KBM-7 (cell line): ENCODE results near the gene HOXC6.

ENCODE experiments used
- DNase-seq: peaks from one replicate; pipeline ENCODE4 v3.0.0-alpha.2; 2015
- in situ Hi-C: fragments of 300-500 bp; cut with MboI; formaldehyde crosslinking; loops from 2 replicates; pipeline ENCODE4 v1.14.3; 2020; ENCODE audit warnings: low sequenced_read_pairs, low pct_unique_long_range_greater_than_20kb, mixed read lengths

The HOXC6 gene

DNA sequence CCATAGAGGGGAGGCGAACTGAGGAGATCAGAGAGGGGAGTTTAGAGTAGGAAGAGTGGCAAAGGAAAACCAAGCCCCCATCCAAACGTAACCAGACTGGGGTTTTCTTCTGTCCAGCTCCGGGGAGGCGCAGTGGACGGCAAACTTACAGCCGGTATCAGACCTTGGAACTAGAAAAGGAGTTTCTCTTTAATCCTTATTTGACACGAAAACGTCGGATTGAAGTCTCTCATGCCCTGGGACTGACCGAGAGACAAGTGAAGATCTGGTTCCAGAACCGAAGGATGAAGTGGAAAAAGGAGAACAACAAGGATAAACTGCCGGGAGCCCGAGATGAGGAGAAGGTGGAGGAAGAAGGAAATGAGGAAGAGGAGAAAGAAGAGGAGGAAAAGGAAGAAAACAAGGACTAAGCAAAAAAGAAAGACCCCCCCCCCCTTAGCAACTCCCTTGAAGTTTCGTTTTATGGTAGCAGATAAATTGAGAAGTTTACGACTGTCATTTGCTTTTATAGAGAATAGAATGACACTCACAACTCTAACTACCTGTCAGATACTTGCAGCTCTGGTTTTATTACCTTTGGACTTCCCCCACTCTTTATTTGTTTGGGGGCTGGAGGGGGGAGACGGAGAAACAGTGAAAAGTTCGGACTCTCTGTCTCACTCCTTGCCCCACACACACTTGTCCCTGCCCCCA lies 17.1 kb upstream of the HOXC6 start:
- DNase-seq, result no peak
- in situ Hi-C loops, result no loop called here

DNA sequence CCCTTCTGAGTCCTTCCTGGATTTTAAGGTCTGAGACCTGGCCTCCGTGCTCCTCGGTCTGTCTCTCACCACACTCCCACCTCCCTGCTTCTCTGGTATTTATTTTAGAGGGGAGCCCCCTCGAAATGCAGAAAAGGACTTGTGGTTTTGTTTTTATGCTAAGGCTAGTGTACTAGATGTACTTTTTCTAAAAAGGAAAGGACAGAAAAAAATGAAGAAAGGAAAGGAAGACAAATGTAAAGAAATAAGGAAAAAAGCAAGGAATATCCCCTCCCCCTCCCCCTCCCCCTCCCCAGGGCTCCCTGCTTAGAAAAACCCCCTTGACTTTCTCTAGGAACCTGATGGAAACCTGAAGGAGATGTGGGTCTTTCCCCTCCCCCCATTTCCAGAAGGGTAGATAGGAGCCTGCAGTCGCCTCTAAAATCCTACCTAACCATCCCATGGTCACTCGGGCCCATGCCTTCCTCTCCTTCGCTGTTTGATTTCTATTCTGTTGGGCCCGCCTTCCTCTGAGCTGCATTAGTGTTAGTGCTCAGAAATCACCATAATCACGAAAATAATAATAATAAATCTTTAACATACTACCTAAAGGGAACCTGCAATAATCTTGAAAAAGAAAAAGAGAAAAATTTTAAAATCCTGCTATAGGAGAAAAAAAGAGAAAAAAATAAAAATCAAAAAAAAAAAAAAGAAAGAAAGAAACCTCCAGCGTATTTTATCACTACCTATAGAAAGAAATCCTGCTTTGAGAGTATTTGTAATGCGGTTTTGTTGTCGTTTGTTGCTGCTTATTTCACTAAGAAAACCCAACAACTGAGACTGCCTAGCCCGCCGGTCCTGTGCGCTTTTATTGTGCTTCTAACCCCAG lies 16.3 kb upstream of the HOXC6 start:
- DNase-seq, result no peak
- in situ Hi-C loops, result no loop called here

DNA sequence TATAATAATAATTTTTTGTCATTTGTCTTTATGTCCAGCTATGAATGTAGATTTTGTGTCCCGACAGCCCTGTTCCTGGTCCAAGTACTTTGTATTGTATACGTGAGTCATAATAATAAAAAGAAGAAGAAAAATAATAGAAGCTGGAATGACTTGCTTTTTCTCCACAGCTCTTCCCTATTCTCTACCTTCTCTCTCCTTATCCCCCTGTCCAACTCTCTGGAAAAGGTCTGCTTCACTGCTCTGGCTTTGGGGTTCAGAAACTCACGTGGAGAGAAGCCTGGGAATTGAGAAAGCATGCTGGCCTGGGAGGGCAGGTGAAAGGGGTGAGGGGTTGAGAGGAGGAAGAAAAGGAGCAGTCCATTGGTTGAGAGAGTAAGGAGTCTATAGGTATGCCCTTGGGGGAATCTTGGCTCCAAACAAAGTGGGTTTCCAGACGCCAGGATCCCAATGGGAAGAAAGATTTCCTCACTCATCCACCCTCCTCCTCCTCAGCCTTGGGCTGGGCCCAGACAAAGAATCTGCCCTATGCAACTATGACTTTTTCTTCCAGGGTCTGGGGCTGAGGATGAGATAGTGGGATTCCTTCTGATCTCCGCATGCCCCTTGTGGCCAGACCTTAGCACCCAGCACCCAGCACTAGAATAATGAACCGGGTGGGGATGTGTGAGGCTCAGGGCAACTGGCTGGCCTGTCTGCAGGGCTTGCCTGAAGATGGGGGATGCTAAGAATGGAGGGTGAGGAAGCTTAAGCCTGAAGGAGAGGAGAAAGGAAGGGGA lies 15.4 kb upstream of the HOXC6 start:
- DNase-seq, result no peak
- in situ Hi-C loops, result no loop called here

DNA sequence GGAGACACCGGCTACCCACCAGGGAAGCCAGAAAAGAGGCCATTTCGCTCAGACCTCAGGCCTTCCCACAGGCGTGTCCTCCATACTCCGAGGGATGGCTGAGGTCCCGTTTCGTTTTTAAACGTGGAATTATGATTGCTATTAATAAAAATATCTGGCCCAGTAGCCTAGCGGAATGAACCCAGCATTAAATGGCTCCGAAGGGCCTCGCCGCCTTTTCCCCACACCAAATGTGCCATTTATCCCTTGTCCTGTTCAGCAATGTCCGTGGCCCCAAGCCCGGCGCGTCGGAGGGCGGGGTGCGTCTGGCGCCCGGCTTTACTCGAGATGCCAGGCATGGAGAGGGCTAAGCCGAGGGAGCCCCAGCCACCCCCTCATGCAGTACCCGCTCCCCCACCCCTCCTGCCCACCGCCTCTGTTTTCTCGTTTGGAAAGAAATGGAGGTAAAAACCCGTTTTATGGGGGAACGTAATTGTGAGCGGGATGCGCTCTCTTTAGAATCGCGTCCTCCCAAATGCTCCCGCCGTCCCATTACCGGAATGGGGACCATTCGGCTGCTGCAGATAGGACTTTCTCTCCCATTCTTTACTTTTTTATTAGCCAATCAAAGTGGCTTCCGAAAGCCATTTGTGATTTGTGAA lies 13.7 kb upstream of the HOXC6 start:
- in situ Hi-C loops, result no loop called here
- no peak for DNase-seq

DNA sequence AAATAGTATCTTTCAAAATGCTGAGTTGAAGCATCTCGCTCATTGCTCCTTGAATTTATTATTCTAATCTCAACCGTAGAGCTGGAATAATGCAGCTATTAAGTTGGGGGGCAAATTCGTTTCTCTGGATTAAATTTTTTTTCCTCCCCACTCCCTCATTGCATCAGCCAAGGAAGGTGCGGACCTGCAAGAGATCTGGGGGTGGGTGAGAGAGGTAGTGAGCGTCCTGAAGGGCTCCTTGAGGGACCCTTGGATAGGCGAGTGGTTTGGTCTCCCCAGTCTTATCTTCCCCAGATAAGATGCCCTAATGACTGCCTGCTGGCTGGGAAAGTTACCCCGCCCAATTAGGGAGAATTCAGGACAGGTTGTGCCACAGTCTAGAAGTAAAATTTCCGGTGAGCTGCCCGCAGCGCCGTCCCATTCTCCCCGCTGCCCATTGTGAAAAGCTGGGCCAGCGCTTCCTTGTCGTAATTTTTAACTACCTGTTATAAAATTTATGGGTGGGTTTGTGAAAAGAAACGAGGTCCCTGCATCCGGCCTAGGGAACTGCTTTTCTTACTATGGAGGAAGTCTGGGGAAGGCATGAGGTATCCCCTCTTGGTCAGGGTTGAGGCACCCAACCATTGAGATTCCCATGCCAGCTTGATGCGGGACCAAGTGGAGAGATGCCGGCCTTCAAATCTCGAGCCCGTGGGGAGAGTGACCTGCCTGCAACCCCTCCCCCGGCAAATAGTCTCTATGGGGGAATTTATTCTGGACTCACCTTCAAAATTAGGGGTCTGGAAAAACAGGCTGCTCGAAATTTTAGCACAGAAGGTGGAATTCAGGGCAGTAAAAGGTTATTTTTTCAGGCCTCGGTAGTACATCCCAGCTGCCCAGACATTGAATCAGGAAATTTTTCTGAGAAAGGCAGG lies 13.0 kb upstream of the HOXC6 start:
- no peak for DNase-seq

DNA sequence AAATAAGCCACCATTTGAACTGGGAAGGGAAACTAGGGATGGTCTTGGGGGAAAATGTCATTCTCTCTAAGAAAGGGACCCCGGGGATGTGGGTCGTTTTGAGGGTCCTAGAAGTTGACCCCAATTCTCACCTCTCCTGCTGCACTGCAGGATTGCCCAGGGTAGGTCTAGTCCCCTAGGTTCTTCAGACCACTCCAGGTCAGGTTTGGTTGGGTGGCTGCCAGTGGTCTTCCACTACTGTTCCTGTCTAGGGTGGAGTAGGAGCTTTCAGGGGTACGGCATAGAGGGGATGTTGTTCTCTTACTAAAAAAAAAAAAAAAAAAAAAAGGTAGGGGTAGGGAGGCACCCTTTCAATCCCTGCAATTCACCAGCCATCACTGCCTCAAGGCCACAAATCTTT lies 12.2 kb upstream of the HOXC6 start:
- no peak for DNase-seq
- in situ Hi-C loops, result no loop called here

More for the DNA sequence above, 13.0 kb upstream of the HOXC6 start:
- in situ Hi-C loops, result no loop called here

DNA sequence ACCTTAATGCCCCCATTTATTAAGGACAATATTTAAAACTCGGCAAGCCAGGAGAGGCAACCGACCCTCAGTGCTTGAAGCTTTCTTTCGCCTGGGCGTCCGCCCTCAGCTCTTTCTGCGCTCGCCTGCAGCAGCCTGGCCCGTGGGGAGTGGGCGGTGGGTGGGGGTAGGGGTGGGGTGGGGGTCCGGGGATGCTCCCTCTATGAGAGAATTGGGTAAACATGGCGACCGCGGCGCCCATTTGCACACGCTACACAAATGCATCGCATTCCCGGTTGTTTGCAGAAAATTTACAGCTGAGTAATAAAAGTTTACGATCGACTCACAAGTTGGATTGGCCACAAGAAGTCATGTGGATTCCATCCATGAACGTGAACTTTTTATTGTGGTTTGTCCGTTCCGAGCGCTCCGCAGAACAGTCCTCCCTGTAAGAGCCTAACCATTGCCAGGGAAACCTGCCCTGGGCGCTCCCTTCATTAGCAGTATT lies 11.7 kb upstream of the HOXC6 start:
- in situ Hi-C loops, result no loop called here
- DNase-seq, result no peak

DNA sequence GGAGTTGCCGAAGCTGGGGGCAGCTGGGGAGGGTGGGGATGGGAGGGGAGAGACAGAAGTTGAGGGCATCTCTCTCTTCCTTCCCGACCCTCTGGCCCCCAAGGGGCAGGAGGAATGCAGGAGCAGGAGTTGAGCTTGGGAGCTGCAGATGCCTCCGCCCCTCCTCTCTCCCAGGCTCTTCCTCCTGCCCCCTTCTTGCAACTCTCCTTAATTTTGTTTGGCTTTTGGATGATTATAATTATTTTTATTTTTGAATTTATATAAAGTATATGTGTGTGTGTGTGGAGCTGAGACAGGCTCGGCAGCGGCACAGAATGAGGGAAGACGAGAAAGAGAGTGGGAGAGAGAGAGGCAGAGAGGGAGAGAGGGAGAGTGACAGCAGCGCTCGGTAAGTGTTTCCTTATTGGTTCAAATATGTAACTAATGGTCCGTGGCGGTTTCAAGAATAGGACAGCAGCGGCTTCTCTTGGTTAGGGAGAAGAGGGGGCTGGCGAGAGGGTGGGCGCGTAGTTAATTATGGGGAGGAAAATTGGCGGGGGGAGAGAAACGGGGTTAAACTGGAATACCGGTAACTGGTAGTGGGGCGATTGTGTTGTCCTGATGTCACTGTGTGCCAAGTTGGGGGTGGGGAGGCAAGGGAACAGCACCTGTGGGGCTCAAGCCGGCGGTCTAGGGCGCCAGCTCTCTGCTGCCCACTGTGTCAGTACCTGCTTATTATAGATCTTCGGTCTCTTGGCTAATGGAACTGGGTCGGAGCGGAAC lies 11.0 kb upstream of the HOXC6 start:
- in situ Hi-C loops, result no loop called here
- DNase-seq, result peak; percentile 44

DNA sequence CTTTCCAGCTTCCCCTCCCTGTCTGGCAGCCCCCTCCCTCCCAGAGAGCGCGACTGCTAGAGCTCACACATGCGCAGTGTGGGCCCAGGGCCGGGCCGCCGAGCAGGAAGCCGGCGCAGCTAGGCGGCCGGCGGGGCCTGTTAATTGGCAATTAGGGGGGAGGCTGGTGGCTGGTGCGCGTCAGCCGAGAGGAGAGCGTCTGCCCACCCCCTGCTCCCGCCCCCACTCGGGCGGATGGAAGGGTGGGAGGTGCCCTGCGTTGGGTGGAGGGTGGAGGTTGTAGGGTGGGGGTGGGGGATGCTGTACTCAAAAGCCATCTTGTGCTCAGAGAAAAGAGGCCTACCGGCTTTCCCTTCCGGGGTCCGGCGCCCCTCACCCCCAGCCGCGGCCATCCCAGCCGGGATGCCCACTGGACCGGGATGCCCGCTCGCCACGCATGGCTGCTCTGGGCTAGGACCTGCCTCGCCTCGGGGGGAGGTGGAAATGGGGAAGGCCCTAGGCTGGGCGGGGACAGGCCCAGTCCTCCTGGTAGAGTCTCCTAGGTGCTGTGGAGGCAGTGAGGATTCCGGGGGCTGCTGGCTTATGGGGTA lies 10.3 kb upstream of the HOXC6 start:
- in situ Hi-C loops, result no loop called here
- DNase-seq, result peak; percentile 92

DNA sequence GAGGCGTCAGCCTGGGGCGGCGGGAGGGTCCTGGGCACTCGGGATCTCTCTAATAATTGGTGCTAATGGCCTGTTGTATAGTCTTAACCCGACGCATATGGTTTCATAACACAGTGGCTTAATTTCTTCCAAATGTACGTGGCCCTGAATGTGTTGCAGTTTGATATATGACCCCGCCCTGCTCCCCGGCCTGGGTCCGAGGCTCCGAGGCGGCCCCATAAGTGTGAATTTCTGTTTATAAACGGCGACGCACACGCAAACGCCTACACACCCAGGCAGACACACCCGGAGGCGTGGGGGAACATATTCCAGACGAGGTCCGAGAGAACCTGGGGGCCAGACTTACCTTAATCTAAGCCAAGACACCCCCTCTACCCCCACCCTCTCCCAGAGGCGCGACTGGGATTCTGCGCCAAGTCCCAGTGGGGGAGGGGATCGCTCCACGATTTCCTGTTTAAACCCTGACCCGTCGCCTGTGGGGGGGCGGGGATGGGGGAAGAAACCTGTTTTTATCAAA lies 9.7 kb upstream of the HOXC6 start:
- in situ Hi-C loops, result no loop called here
- DNase-seq, result no peak

DNA sequence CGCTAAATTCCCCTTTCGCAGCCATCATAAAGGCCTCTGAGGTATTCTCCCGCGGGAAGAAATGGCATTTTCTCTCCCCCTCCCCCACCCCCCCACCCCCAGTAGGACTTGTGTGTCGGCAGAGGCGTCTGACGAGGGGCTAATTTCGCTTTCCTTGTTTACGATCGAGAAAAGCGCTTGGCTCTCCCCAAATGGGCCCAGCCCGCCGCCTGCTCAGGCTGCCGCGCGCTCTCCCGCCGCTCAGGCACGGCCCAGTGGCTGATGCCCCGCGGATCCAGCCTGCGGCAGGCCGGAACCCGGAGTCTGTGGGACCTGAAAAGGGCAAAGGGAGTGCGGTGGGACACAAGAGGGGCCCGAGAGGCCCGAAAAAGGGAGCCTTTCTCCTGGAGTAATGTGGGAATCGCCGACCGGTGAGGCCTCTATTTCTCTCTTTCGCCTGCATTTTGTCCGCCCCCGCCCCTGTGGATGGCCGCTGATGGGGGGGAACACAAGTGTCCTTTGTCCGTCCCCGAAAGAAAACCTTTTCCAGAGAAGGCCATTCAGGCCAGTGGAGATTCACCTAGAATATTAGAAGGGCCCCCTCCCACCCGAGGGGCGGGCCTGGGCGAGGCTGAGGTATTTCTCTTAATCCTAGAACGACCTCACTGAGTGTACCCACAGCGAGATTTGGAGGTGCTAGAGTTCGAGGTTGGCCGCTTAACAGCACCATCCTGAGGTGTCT lies 9.0 kb upstream of the HOXC6 start:
- in situ Hi-C loops, result no loop called here
- DNase-seq, result no peak

DNA sequence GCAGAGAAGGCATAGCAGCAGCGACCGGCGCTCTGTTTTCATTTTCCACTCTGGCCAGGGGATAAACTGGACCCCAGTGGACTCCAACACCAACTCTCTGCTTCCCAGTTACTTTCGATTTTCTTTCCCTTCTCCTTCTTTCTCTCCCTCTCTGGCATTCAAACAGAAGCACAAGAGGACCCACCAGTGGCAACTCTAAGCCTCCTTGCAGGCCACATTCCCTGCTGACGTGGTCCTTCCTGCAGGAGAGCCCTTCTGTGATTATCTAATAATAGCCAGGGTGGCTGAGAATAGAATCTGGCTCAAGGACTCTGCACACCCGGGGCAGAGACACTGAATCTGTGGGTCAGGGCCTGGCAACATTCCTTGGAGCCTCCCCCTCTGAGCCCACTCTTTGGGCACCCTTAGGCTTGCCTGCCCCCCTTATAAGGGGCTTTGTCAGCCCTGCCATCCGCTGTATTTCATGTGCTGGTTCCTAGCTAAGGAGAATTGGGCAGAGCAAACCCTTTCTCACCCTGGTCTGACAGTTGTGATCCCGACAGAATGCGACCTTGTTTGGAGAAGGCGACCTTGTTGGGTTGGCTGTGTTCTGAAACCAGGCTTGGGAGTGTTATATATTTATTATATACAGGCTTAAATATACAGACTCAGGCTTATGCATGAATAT lies 8.2 kb upstream of the HOXC6 start:
- in situ Hi-C loops, result no loop called here
- DNase-seq, result no peak

DNA sequence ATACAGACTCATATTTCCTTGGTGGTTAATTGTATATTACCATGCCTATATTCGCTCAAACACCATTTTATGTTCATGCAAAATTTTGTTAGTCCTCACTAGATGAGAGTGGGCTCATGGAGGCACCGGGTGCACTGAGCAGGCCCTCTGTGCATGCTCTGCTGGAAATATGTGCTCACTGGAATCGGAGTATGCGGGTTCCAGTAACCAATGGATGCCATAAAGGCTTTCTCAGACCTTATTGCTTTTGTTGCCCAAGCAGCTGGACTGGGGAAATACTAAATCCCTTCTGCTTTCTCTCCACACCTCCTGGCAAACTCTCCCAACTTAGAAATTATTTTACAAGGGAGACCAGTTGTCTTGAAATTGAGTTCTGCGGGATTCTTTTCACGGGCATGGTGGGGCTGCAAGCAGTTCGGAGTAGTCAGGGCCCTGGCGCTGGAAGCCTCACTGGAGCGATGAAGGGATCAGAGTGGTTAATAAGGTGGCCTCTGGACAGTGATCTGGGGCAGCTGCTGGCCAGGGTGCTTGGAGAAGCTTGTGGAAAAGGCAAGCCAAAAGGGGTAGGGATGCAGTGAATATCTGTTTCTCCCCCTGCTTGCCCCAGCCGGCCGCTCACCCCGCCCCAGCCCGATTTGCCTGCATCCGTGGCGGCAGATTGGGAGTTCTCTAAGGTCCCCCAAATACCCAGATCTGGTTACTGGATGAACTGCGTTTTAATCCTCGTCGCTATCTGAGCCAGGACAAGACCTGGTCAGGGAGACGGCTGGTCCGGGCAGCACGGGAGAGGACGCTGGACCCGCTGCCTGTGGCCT lies 7.4 kb upstream of the HOXC6 start:
- DNase-seq, result no peak
- in situ Hi-C loops, result no loop called here

DNA sequence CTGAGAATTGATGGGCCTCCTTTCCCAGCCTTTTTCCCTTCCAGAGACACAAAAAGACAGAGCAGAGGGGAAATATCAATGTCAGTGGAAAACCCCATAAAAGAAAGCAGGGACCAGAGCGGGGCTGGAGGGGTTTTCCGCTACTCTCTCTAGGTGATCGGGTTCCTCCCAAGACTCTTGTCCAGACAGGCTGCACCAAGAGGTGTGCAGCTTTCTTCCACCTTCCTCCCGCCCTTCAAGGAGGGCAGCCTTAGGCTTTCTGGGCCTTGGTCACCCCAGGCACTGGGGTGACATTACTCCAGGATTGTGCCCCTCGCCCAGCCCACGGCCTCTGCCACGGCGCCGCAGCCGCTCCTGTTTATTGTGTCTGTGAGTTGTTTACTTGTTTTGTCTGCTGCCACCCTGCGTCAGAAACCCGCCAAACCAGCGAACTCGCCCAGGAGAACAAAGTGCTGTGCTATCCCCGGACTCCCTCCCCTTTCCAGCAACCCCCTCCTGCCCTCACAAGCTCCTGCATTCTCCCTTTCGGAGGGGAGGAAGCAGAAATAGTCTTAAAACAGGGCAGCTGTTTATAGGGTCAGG lies 6.7 kb upstream of the HOXC6 start:
- DNase-seq, result no peak
- in situ Hi-C loops, result no loop called here
